Transverse colon (tissue), 4 donors: ENCODE data around the gene MCC. TPM values are rescaled to one million over a fixed set of nuclear protein-coding genes. Genes with fewer than 3 reads are reported as not detected.

Experiments used
- DNase-seq: peaks from one replicate; pipeline ENCODE4 v3.0.0-alpha.2; 2019
- H3K27ac ChIP-seq, 4 donors: fragments of 200-600 bp; sonication (generic); 2 replicates each; pipeline ENCODE4 v1.5.1; 2016 to 2018; ENCODE audit warnings: inconsistent platforms in 4 of 4
- H3K27me3 ChIP-seq: fragments of 200-600 bp; sonication (generic); 2 replicates; pipeline ENCODE4 v1.5.1; 2017; ENCODE audit warnings: inconsistent platforms
- H3K36me3 ChIP-seq, 4 donors: fragments of 200-600 bp; sonication (generic); 2 replicates each; pipeline ENCODE4 v1.5.1; 2017 to 2019; ENCODE audit warnings: inconsistent platforms in 4 of 4
- H3K4me1 ChIP-seq, 4 donors: fragments of 200-600 bp; sonication (generic); 2 replicates each; pipeline ENCODE4 v1.5.1; 2017 to 2020; ENCODE audit warnings: inconsistent platforms in 4 of 4
- H3K4me3 ChIP-seq, 4 donors: fragments of 200-600 bp; sonication (generic); 1 replicate in 1 of 4; 2 replicates in 3 of 4; pipeline versions ENCODE4 v1.5.1 to v1.6.1; 2017 to 2019; ENCODE audit warnings: inconsistent platforms in 4 of 4
- H3K9me3 ChIP-seq, 2 donors: fragments of 200-600 bp; sonication (generic); 2 replicates each; pipeline ENCODE4 v1.5.1; 2017 to 2019; ENCODE audit warnings: inconsistent platforms in 2 of 2
- CTCF ChIP-seq, 5 experiments: fragments of 200-600 bp in 3 of 5; fragments of 450-650 bp in 2 of 5; sonication (generic) in 3 of 5; IDR thresholded peaks; 1 replicate in 2 of 5; 2 replicates in 3 of 5; pipeline ENCODE4 v1.5.1; 2016 to 2017; ENCODE audit warnings: antibody characterized with exemption in 5 of 5, inconsistent platforms in 3 of 5, mild to moderate bottlenecking in 2 of 5, moderate library complexity in 1 of 5
- EP300 ChIP-seq: sonication (generic); formaldehyde crosslinking; IDR thresholded peaks from one replicate; pipeline ENCODE4 v1.6.1; 2017; ENCODE audit warnings: antibody characterized with exemption, low read depth
- POLR2A ChIP-seq: fragments of 450-650 bp; IDR thresholded peaks from one replicate; pipeline ENCODE4 v1.6.1; 2016; ENCODE audit warnings: antibody characterized with exemption, mild to moderate bottlenecking, moderate library complexity
- POLR2AphosphoS5 ChIP-seq, 3 donors: sonication (generic); formaldehyde crosslinking; IDR thresholded peaks; one replicate each; pipeline ENCODE4 v1.6.1; 2016; ENCODE audit warnings: antibody characterized with exemption in 3 of 3
- WGBS, 2 donors: methylation state at CpG; one replicate each; pipeline ENCODE4 v1.1.5; 2018; ENCODE audit warnings: low coverage in 1 of 2; 5-methylcytosine and 5-hydroxymethylcytosine counted together
- in situ Hi-C, 4 donors: fragments of 200-750 bp; cut with MboI; loops; one replicate each; pipeline versions ENCODE4 v1.15.0 to v1.15.1; 2017; ENCODE audit warnings: low sequenced_read_pairs in 3 of 4, low pct_ligation_motif_present in 1 of 4, low pct_unique_long_range_greater_than_20kb in 1 of 4
- intact Hi-C: fragments of 100-400 bp; cut with DNase I; formaldehyde crosslinking; loops from one replicate; pipeline ENCODE4 v1.15.1; 2023; ENCODE audit warnings: low total_unique reads
- total RNA-seq, 4 donors: library from RNA; depleted of rRNA; stranded (reverse); fragments of >200 nt; gene quantifications; one replicate each; pipeline ENCODE4 v1.1.0, GENCODE V29; 2016

MCC gene
- total RNA-seq, 4 donors from 2014 or later: 2.6 to 28.4 (median 16.4) TPM

- H3K27ac ChIP-seq: no peak overlapping the region
- no peak for TF ChIP-seq CTCF (IDR thresholded peaks at IDR 0.05)
- no peak overlapping the region for H3K4me3 ChIP-seq
- DNase-seq: no peak
- intact Hi-C loops (no loop called here), in situ Hi-C loops (no loop called here)
- H3K9me3 ChIP-seq: no peaks in the 10 kb centered on the region
- H3K4me1 ChIP-seq: no peaks in the 10 kb centered on the region
- 75 to 80% methylated on average over 1 to 2 of the region's 2 CpGs for WGBS, 2 donors
- H3K36me3 ChIP-seq: no peaks in the 10 kb centered on the region
- H3K27me3 ChIP-seq: no peaks in the 10 kb centered on the region
Measured at GRCh38 chr5:113225259-113225658, 263.0 kb downstream of the MCC start.

- no peak overlapping the region for H3K27ac ChIP-seq
- no peaks in the 10 kb centered on the region for H3K27me3 ChIP-seq
- no peaks in the 10 kb centered on the region for H3K9me3 ChIP-seq
- no peak overlapping the region for H3K4me3 ChIP-seq
- DNase-seq: no peak
- H3K4me1 ChIP-seq: no peaks in the 10 kb centered on the region
- in situ Hi-C loops (no loop called here), intact Hi-C loops (no loop called here)
- WGBS, 2 donors: 83 to 88% methylated on average over 4 of the region's 4 CpGs
- no peaks in the 10 kb centered on the region for H3K36me3 ChIP-seq
- TF ChIP-seq CTCF (IDR thresholded peaks at IDR 0.05) (no peak), POLR2A (no peak), EP300 (no peak), POLR2AphosphoS5 (IDR thresholded peaks at IDR 0.05) (no peak)
Measured at GRCh38 chr5:113224605-113225065, 263.6 kb downstream of the MCC start.

- Histone ChIP-seq H3K9me3 (no peaks in the 10 kb centered on the region), H3K27ac (no peak overlapping the region), H3K4me1 (no peaks in the 10 kb centered on the region), H3K4me3 (no peak overlapping the region), H3K27me3 (no peaks in the 10 kb centered on the region), H3K36me3 (no peaks in the 10 kb centered on the region)
- no peak for TF ChIP-seq POLR2AphosphoS5 (IDR thresholded peaks at IDR 0.05)
- TF ChIP-seq EP300: no peak
- TF ChIP-seq POLR2A: no peak
- TF ChIP-seq CTCF (IDR thresholded peaks at IDR 0.05): no peak
- WGBS, 2 donors: 81 to 84% methylated on average over 9 to 13 of the region's 13 CpGs
- intact Hi-C loops (no loop called here), in situ Hi-C loops (no loop called here)
- no peak for DNase-seq
Measured at GRCh38 chr5:113223831-113224604, 264.2 kb downstream of the MCC start.

GRCh38 chr5:113223315-113223714 lies 264.9 kb downstream of the MCC start:
- no peak overlapping the region for H3K4me3 ChIP-seq
- H3K36me3 ChIP-seq: no peaks in the 10 kb centered on the region
- H3K9me3 ChIP-seq: no peaks in the 10 kb centered on the region
- intact Hi-C loops: no loop called here
- TF ChIP-seq CTCF (IDR thresholded peaks at IDR 0.05) (no peak), POLR2AphosphoS5 (IDR thresholded peaks at IDR 0.05) (no peak), EP300 (no peak), POLR2A (no peak)
- no peak for DNase-seq
- H3K27ac ChIP-seq: no peak overlapping the region
- 72 to 83% methylated on average over 3 of the region's 3 CpGs for WGBS, 2 donors
- no peaks in the 10 kb centered on the region for H3K4me1 ChIP-seq
- in situ Hi-C loops: no loop called here
- no peaks in the 10 kb centered on the region for H3K27me3 ChIP-seq
